Measurements from ENCODE around the gene ZFP64.
"Not testable (repeated sequence)": the region's sequence is repeated elsewhere in the genome, so short reads cannot be mapped to it uniquely, and the experiment has no call there.

Gene ZFP64

DNA sequence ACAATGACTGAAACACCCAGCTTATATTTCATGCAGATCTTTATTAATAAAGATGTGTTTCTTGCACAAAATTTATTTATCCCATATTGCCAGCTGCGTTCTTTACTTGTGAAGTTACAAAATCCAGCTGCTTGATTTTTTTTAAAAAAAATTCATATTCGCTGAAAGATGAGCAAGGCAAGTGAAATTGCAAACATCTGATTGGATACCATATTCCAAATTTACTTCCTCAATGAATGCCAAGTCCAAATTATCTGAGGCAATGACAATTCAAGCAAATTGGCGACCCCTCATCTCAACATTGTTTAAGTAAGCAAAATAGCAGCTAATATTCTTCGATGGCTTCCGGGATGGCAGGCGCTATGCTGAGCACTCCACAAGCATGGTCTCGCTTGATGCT, 37.7 kb downstream of the ZFP64 start:
- no peak for DNase-seq

DNA sequence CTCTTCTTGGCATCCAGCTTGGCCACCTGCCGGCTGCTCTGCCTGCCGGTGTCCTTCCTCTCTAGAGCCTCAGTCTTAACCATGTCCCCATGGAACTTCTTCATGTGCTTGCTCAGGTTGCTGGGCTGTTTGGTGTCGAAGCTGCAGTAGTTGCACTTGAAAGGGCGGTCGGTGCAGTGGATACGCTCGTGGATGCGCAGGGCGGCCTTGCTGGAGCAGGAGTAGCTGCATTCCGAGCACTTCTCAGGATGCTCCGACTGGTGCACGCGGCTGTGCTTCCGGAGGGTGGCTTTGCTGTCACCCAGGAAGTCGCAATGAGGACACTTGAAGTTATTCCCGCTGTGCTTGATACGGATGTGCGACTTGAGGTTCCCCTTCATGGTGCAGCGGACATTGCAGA, 38.7 kb downstream of the ZFP64 start:
- no peak for DNase-seq

DNA sequence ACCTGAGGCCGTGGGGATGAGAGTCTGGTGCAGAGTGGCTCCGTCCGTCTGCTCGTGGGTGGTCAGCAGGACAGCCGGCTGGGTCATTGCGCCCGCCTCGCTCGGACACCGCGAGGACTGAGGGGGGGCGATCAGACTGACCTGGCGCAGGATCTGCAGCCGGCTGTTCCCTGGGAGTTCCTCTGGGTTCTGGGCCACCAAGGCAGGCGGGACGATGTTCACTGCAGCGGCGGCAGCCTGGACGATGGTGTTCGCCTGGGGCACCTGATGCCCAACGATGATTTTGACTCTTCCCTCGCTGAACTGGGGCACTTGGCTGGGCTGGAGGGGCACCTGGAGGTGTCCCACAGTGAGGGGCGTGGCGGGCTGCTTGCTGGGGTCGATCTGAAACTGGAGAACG, 39.2 kb downstream of the ZFP64 start:
- DNase-seq, result no peak

DNA sequence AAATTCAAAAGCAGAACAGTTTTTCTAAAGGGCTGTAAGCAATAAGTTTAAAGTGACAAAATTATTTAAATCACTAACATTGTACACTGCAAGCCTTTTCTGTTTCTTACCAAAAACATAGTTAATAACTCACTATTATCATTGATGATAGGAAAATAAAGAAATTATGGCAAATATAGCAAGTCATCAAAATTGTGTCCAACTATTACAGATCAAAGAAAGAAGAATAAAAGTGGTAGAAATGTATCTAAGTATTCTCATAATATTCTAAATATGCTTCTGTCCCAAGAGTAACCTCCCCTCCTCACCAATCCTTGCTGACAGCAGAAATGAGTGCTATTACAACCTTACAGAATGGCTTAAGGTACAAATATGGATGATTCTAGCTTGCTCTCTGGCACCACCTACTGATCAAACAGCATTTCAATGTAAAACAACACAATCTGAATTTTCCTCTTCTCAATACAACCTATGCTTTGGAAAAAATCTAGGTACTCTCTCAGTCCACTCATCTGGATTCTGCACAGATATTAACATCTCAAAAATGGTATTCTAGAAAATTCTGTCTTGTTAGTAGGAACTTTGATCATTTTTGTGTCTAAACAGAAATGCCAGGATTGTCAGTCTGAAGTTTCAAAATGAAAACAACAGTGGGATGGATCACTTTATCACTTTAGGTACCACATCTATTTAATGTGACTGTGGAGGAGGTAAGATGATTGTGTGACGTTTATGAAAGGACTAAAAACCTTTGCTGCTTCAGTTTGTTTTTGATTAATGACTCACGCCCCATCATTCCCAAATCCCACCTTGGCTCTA, 40.9 kb downstream of the ZFP64 start:
- no peak for DNase-seq

DNA sequence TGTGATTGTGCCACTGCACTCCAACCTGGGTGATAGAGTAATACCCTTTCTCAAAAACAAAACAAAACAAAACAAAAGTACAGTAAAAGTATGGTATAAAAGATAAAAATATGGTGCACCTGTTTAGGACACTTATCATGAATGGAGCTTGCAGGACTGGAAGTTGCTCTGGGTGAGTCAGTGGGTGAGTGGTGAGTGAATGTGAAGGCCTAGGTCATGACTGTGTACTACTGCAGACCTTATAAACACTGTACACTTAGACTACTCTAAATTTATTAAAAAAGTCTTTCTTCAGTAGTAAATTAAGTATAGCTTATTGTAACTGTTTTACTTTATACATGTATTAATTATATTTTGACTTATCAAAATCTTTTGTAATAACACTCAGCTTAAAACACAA, 46.0 kb downstream of the ZFP64 start:
- no peak for DNase-seq

DNA sequence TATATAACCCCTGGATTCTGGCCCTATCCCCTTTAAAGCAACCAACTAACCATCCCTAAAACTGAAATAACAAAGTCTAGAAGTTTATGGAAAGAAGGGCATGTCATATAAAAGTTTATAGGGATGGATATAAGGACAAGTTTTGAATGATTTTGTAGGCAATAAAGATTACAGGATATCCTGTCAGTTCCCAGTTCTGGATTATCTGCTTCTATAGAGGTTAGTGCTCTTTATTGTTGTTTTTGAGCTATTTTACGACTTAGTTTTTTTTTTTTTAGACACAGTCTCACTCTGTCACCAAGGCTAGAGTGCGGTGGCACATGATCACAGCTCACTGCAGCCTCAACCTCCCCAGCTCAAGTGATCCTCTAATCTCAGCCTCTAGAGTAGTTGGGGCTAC, 48.3 kb downstream of the ZFP64 start:
- DNase-seq, result no peak

DNA sequence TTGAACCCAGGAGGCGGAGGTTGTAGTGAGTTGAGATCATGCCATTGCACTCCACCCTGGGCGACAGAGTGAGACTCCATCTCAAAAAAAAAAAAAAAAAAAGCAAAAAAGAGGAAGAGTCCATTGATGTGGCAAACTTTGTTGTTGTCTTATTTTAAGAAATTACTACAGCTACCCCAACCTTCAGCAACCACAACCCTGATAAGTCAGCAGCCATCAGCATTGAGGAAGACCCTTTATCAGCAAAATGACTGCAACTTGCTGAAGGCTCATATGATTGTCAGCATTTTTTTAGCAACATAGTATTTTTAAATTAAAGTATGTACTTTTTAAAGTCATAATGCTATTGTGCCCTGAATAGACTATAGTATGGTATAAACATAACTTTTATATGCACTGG, 48.8 kb downstream of the ZFP64 start:
- DNase-seq, result no peak

DNA sequence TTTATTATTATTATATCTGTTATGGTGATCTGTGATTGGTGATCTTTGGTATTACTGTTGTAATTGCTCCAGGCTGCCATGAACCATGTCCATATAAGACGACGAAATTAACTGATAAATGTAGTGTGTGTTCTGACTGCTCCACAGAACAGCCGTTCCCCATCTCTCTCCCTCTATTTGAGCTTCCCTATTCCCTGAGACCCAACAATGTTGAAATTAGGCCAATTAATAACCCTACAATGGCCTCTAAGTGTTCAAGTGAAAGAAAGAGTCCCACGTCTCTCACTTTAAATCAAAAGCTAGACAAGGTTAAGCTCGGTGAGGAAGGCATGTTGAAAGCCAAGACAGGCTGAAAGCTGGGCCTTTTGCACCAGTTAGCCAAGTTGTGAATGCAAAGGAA, 51.6 kb downstream of the ZFP64 start:
- DNase-seq, result no peak

DNA sequence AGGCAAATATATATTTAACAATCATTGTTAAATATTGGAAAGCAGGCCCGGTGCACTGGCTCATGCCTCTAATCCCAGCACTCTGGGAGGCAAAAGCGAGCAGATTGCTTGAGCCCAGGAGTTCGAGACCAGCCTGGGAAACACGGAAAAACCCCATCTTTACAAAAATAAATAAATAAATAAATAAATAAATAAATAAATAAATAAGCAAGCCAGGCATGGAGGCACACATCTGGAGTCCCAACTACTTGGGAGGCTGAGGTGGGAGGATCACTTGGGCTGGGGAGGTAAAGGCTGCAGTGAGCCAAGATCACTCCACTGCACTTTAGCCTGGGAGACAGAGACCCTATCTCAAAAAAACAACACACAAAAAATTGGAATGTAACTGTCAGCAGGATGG, 53.7 kb downstream of the ZFP64 start:
- DNase-seq, result no peak

DNA sequence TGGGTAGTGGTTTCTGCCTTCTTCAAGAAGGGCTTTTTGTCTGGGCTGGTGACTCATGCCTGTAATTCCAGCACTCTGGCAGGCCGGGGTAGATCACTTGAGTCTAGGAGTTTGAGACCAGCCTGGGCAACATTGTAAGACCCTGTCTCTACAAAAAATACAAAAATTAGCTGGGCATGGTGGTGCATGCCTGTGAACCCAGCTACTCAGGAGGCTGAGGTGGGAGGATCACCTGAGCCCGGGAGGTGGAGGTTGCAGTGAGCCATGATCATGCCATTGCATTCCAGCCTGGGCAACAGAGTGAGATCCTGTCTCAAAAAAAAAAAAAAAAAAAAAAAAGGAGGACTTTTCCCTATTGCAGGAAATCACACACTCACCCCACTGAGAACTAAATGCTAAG, 57.9 kb downstream of the ZFP64 start:
- not testable (repeated sequence) for DNase-seq

DNA sequence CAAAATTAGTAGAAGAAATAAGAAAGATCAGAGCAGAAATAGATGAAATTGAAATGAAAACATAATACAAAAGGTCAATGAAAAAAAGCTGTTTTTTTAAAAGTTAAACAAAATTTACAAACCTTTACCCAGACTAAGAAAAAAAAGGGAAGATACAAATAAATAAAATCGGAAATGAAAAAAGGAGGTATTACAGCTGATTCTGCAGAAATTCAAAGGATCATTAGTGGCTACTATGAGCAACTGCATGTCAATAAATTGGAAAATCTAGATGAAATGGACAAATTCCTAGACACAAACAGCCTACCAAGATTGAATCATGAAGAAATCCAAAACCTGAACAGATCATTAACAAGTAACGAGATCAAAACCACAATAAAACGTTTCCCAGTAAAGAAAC, 59.2 kb downstream of the ZFP64 start:
- no peak for DNase-seq

DNA sequence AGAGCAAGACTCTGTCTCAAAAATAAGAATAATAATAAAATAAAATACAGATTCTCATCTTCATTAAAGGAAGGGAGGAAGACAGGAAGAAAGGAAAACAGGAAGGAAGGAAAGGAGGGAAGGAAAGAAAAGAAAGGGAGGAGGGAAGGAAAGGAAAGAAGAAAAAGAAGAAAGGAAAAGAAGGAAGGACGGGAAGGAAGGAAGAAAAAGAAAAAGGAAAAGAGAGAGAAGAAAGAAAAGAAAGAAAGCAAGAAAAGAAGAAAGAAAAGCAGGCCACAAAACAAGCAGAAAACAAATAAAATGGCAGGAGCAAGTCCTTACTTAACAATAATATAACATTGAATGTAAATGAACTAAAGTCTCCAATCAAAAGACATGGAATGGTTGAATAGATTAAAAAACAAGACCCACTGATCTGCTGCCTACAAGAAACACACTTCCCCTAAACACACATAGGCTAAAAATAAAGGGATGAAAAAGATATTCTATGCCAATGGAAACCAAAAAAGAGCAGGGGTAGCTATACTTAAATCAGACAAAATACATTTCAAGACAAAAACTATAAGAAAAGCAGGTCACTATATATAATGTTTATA, 60.4 kb downstream of the ZFP64 start:
- DNase-seq, result no peak

DNA sequence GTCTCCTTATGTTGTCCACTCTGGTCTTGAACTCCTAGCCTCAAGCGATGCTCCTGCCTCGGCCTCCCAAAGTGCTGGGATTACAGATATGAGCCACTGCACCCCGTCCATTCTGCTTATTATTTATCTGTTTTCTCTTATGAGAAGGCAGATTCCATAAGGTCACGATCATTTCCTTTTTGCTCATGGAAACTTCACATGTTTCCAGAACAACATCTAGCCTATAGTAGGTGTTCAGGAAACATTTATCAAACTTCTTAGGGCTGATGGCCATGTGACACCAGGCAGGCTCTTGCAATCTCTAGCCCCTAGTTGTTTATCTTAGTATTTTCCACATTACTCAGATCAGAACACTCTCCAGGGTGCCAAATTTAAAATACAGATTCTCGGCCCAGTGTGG, 61.2 kb downstream of the ZFP64 start:
- DNase-seq, result no peak

DNA sequence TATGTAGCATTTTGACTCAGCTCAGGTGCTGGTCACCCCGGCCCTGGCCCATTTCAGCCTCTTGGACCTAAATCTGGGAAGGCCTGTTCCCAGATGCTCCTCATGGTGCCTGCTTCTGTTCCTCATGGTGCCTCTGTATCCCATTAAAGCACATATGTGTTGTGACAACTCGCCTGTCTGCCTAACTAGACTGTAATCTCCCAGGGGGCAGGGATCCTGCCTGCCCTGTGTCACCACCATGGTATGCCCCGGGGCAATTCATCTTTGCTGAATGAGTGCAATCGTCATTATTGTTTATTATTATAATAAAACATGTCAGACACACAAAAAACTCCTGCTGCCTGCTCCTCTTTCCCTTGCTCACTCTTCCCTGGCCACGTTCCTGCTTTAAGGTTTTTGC, 62.0 kb downstream of the ZFP64 start:
- DNase-seq, result no peak

DNA sequence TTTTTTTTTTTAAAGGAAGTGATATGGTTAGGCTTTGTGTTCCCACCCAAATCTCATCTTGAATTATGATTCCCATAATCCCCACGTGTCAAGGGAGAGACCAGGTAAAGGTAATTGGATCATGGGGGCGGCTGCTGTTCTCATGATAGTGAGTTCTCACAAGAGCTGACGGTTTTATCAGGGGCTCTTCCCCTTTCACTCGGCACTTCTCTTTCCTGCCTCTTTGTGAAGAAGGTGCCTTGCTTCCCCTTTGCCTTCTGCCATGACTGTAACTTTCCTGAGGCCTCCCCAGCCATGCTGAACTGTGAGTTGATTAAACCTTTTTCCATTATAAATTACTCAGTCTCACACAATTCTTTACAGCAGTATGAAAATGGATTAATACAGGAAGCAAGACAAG, 64.3 kb downstream of the ZFP64 start:
- no peak for DNase-seq

DNA sequence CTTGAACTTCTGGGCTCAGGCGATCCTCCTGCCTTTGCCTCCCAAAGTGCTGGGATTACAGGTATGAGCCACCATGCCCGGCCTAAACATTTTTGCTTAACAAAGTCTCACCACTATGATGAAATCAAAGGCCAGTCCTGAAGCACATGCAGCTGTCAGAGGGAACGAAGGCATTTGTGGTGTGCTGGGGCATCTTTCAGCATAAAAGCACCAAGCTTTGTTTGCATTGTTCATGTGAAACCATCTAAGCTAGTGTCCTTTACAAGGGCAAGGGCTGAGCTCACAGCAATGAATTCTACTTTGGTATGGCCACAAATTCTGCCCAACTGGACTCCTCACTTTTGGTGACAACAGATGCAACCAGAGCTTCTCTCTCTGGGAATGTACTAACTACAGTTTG, 66.8 kb downstream of the ZFP64 start:
- DNase-seq, result no peak

DNA sequence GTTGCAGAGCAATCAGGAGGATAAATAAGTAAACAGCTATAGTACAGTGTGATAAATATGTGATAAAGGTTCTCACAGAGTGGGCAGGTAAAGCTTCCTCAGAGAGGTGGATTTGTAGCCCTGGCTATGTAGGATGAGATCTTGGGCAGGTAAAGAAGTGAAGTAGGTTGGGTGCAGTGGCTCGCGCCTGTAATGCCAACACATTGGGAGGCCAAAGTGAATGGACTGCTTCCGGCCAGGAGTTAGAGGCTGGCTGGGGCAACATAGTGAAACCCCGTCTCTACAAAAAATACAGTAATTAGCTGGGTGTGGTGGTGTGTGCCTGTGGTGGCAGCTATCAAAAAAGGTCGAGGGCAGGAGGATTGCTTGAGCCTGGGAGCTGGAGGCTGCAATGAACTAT, 72.9 kb downstream of the ZFP64 start:
- no peak for DNase-seq

DNA sequence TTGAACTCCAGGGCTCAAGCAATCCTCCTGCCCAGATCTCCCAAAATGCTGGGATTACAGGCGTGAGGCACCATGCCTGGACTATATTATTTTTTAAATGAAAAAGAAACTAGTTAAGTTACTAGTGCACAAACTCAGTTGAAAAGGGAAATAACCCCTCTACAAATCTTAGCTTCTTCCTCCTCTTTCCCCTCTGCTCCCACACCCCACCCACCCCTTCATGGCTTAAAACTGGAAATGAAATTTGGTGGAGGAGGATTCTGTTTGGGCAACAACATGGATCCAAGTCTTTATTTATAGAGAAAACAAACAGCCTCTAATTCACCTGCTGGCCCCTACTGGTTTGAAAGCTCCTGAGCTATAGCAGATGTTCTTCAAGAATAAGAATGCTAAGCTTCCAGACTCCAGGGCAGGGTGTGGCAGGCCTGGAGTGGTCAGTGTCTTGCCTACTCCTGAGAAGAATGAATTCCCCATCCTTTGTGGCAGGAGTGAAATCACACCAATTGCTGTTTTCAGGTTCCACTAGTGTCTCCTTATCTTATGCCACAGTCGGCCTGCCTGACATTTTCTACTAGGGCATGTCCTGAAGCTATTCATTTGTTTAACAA, 73.5 kb downstream of the ZFP64 start:
- DNase-seq, result no peak

DNA sequence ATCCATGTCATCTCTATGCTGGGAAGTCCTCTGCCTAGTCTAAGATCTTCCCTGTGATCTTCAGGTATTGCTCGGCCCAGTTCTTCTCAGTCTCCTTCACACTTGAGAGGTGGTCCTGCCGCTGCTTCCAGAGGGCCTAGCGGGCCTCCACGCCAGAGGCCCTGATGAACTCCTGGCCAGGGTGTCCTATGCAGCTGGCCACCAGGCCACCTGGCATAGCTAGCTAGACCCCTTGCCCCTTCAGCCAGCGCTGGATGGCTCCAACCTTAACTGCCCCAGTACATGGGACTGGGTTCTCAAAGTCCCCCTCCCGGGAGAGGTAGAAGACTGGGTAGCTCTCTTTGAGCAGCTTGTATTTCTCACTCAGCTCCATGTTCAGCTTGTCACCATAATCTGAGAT, 81.1 kb downstream of the ZFP64 start:
- DNase-seq, result no peak

DNA sequence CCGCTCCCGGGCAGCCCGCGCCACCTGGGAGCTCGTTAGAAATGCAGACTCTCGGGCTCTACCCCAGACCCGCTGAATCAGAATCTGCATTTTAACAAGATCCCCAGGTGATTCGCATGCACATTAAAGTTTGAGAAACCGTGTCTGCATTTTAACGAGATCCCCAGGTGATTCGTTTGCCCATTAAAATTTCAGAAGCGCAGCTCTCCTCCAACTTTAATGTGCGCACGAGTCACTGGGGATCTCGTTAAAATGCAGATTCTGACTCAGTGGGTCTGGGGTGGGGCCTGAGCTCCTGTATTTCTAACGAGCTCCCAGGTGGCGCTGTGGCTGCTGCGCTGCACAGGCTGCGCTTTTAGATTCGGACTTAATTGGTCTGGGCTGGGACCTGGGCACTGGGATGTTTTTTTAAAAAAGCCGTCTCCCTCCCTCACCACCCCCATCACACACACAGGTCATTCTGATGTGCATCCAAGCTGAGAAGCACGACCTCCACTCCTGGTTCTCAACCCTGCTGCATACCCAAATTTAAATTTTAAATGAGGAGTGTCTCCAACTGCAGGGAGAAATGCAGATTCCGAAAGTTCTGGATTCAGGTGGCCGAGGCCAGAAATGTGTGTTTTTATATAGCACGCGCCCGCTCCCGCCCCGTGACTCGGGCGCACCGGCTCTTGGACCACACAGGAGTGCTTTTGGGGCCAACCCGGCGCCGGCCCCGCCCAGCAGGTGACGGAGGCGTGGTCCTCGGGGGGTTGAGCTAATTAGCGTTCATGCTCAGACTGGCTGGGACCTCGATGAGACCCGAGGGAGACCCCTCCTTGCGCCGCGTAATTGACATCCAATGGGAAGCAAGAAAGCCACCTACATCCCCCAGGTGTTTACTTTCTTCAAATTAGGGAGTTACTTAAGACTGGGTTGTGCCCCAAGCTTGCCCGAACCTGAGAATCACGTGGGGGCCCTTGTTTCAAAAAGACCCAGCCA, 85.8 kb downstream of the ZFP64 start:
- peak; percentile 30 for DNase-seq

DNA sequence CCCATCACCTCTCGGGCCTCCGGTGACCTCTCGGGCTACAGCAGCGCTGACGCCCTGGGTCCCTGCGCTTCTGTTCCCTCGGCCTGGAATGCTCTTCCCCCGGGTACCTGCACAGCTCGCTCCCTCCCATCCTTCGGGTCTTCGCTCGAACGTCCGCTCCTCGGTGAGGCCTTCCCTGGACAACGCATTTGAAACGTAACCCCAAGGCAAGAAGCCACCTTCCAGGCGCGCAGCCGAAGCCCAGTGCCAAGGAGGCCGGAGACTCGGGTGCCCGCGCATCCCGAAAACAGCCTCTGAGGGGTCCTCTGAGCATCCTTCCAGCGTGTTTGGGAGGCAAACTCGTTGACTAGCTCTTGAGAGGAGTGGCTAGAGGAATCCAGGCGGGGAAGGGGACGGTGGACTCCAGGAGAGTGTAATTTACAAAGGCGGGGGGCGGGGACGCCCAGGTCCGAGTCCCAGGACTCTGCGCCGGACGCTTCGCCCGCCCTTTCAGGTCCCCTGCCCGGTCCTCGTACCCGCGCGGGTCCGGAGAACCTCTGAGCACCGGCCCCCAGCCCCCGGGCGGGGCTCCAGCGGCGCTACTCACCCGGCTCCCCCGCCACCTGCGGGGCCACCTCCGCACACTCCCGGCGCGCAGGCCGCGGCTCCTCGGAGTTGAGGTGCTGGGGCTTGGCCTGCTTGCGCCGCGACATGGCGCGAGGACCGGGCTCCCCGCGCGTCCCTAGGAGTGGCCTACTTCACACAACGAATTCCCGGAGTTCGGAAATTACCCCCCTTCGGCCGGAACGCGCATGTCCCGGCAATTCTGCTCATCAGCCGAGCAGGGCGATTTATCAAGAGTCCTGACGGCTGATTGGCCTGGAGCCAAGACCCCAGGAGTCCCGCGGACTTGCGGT, 86.8 kb downstream of the ZFP64 start:
- no peak for DNase-seq

DNA sequence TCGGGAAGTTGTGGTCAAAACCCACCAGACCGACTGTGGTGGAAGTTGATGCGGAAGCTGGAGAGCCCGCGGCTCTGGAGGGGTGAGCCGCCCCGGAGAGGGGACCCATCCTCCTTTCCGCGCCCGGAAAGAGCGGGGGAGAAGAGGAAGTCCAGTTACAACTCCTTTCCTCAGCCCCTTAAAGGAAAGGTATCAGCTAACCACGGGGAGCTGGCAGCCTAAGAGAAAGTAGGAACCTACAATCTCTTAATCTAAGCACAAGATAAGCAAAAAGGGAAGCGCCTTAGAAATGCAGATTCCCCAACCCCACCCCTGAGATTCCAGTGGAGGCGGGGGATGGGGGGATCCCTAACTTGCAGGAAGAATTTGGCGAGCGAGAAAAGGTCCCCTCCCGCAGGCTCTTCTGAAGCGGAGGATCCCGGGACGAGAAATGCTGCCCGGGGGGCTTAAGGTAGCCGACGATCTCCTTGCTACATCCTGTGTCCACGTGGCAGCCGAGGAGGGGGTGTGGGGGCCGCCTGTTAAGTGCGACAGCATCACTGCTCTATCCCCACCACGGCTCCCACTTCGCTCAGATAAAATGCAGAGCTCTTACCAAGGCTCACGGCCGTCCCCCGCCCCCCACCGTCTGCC, 87.5 kb downstream of the ZFP64 start:
- peak; percentile 5 for DNase-seq

Measured in stimulated activated CD4-positive, alpha-beta T cell treated with anti-CD3 and anti-CD28 coated beads, Interleukin-12 subunit alpha, Interleukin-12 subunit beta, amount 100 ng/mL, for 4 hours (primary cell).